NB4 (cell line): ENCODE data around the gene RPL37A.

Experiments
- CTCF ChIP-seq: IDR thresholded peaks from one replicate; pipeline ENCODE4 v1.5.1; 2012; ENCODE audit warnings: low read depth, low read length
- MYC ChIP-seq: IDR thresholded peaks from 2 replicates; pipeline ENCODE4 v1.6.1; 2011; ENCODE audit warnings: low read depth, low read length
- POLR2A ChIP-seq: IDR thresholded peaks from 2 replicates; pipeline ENCODE4 v1.6.1; 2011; ENCODE audit warnings: mild to moderate bottlenecking; ENCODE audit not compliant: insufficient read length; ENCODE audit errors: extremely low read depth

- no peak for TF ChIP-seq MYC
- TF ChIP-seq CTCF = no peak
- TF ChIP-seq POLR2A = no peak
These were observed 4.5 kb downstream of the RPL37A start for GRCh38 chr2:216503159-216503629.
